PC-3 (cell line): ENCODE measurements around the gene SLC12A5. TPM values are rescaled to one million over a fixed set of nuclear protein-coding genes. Genes with fewer than 3 reads are reported as not detected.

Source experiments
- ATAC-seq: fragments of 200-7000 bp; cut with Tn5 transposase; 2 replicates; pipeline ENCODE4 v1.9.1; 2020; ENCODE audit warnings: mild to moderate bottlenecking, moderate library complexity
- BruUV-seq: library from RNA; stranded (reverse); fragments of 400-500 nt; replicated peaks from 2 replicates; lab custom pipeline; 2021; lab: Mats Ljungman, UMichigan
- CTCF ChIA-PET: fragments of 300-600 bp; sonication (Branson Sonifier 250); formaldehyde crosslinking; loops from one replicate; lab custom pipeline; 2022; ENCODE audit warnings: antibody characterized with exemption; lab: Charles Lee
- POLR2A ChIA-PET: fragments of 300-600 bp; sonication (Branson Sonifier 250); formaldehyde crosslinking; loops from one replicate; lab custom pipeline; 2022; ENCODE audit warnings: antibody characterized with exemption; ENCODE audit not compliant: unreplicated experiment; lab: Charles Lee
- DNase-seq: peaks from one replicate; pipeline ENCODE4 v3.0.0-alpha.2; 2015
- H2AFZ ChIP-seq: fragments of 300-600 bp; sonication (generic); 2 replicates; pipeline ENCODE4 v1.6.0; 2016; ENCODE audit warnings: antibody characterized with exemption, low read length
- H3F3A ChIP-seq: fragments of 300-600 bp; sonication (generic); one replicate; pipeline ENCODE4 v1.6.0; 2017; ENCODE audit warnings: antibody characterized with exemption, low read length, control low read depth, mild to moderate bottlenecking; ENCODE audit not compliant: unreplicated experiment
- H3K27ac ChIP-seq: fragments of 300-600 bp; sonication (generic); 2 replicates; pipeline ENCODE4 v1.5.1; 2016; ENCODE audit warnings: mild to moderate bottlenecking, low read length
- H3K27me3 ChIP-seq: fragments of 300-600 bp; sonication (generic); 2 replicates; pipeline ENCODE4 v1.6.1; 2016; ENCODE audit warnings: low read length, mixed read lengths
- H3K36me3 ChIP-seq: fragments of 300-600 bp; sonication (generic); 2 replicates; pipeline ENCODE4 v1.6.1; 2016; ENCODE audit warnings: low read depth, mixed run types, low read length, mixed read lengths
- H3K4me1 ChIP-seq: fragments of 300-600 bp; sonication (generic); 2 replicates; pipeline ENCODE4 v1.5.1; 2016; ENCODE audit warnings: low read length; ENCODE audit not compliant: insufficient read depth
- H3K4me2 ChIP-seq: fragments of 300-600 bp; sonication (generic); 2 replicates; pipeline ENCODE4 v1.6.0; 2016; ENCODE audit warnings: low read length
- H3K4me3 ChIP-seq: fragments of 300-600 bp; sonication (generic); 2 replicates; pipeline ENCODE4 v1.5.1; 2016; ENCODE audit warnings: mild to moderate bottlenecking, low read length, mixed read lengths
- H3K79me2 ChIP-seq: fragments of 300-600 bp; sonication (generic); 2 replicates; pipeline ENCODE4 v1.6.1; 2017; ENCODE audit warnings: low read length, mixed read lengths
- H3K9ac ChIP-seq: fragments of 300-600 bp; sonication (generic); 2 replicates; pipeline ENCODE4 v1.6.0; 2016; ENCODE audit warnings: mild to moderate bottlenecking, low read length
- H3K9me2 ChIP-seq: fragments of 300-600 bp; sonication (generic); replicated peaks from 2 replicates; pipeline ENCODE4 v1.6.1; 2016; ENCODE audit warnings: mixed run types, low read length, mixed read lengths
- H3K9me3 ChIP-seq: fragments of 300-600 bp; sonication (generic); 2 replicates; pipeline ENCODE4 v1.6.1; 2016; ENCODE audit warnings: low read length, mixed read lengths
- H4K20me1 ChIP-seq: fragments of 300-600 bp; sonication (generic); 2 replicates; pipeline ENCODE4 v1.6.1; 2016; ENCODE audit warnings: low read length, mixed read lengths
- EZH2 ChIP-seq: fragments of 300-600 bp; sonication (generic); IDR thresholded peaks from one replicate; pipeline ENCODE4 v1.6.1; 2017; ENCODE audit warnings: antibody characterized with exemption, mild to moderate bottlenecking, low read length; ENCODE audit not compliant: unreplicated experiment
- EZH2phosphoT487 ChIP-seq: fragments of 300-600 bp; sonication (generic); IDR thresholded peaks from 2 replicates; pipeline ENCODE4 v1.6.1; 2018; ENCODE audit warnings: mild to moderate bottlenecking, antibody characterized with exemption, low read length, borderline replicate concordance
- intact Hi-C: fragments of 100-400 bp; cut with micrococcal nuclease; formaldehyde crosslinking; loops from 2 replicates; pipeline ENCODE4 v1.9.0; 2023
- total RNA-seq: library from RNA; depleted of rRNA; stranded (reverse); fragments of >200 nt; gene quantifications from 2 replicates; pipeline ENCODE4 v1.2.3, GENCODE V29; 2014; rRNA removed
- TF ChIP-seq, protein P1 (sequence below): fragments of 300-600 bp; sonication (generic); conservative IDR thresholded peaks from 2 replicates; pipeline ENCODE4 v1.5.1; 2017; ENCODE audit warnings: antibody characterized with exemption, low read depth, mild to moderate bottlenecking, low read length

Gene SLC12A5
- total RNA-seq, 1 experiment from 2014 or later, result 2.4 TPM

DNA sequence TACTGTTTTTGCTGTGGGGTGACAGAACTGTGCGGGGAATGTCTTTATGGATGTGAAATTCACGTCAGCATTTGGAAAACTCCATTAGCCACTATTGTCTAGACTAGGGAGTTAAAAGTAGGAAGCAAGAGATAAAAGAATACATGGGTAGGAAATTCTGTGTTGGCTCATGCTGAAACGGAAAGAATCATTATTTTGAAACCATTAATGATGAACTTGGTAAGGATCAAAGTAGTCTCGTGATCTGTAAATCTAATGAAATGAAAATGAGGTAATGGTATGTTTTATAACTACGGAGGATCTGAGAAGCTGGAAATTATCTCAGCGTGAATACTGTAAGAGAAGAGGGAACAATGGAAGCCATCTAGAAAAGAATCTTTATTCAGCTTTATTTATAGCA is 78.0 kb downstream of the SLC12A5 start:
- CTCF ChIA-PET, result no interaction called here
- Histone ChIP-seq H2AFZ (no peak overlapping the region), H3K4me3 (no peak overlapping the region), H3F3A (no peaks in the 10 kb centered on the region), H3K4me2 (no peak overlapping the region), H3K79me2 (no peaks in the 10 kb centered on the region), H4K20me1 (no peaks in the 10 kb centered on the region), H3K36me3 (no peaks in the 10 kb centered on the region), H3K9me2 (no peaks in the 10 kb centered on the region), H3K9ac (no peak overlapping the region), H3K4me1 (no peaks in the 10 kb centered on the region), H3K27ac (no peak overlapping the region), H3K9me3 (no peaks in the 10 kb centered on the region), H3K27me3 (peaks cover 89% of the 10 kb centered on the region)
- ATAC-seq, result no peak
- POLR2A ChIA-PET, result no interaction called here
- BruUV-seq, result no TSS peak
- TF ChIP-seq, protein P1, sequence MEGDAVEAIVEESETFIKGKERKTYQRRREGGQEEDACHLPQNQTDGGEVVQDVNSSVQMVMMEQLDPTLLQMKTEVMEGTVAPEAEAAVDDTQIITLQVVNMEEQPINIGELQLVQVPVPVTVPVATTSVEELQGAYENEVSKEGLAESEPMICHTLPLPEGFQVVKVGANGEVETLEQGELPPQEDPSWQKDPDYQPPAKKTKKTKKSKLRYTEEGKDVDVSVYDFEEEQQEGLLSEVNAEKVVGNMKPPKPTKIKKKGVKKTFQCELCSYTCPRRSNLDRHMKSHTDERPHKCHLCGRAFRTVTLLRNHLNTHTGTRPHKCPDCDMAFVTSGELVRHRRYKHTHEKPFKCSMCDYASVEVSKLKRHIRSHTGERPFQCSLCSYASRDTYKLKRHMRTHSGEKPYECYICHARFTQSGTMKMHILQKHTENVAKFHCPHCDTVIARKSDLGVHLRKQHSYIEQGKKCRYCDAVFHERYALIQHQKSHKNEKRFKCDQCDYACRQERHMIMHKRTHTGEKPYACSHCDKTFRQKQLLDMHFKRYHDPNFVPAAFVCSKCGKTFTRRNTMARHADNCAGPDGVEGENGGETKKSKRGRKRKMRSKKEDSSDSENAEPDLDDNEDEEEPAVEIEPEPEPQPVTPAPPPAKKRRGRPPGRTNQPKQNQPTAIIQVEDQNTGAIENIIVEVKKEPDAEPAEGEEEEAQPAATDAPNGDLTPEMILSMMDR, result no peak
- TF ChIP-seq EZH2, result no peak
- no peak for TF ChIP-seq EZH2phosphoT487
- no peak for DNase-seq
- intact Hi-C loops, result no loop called here

DNA sequence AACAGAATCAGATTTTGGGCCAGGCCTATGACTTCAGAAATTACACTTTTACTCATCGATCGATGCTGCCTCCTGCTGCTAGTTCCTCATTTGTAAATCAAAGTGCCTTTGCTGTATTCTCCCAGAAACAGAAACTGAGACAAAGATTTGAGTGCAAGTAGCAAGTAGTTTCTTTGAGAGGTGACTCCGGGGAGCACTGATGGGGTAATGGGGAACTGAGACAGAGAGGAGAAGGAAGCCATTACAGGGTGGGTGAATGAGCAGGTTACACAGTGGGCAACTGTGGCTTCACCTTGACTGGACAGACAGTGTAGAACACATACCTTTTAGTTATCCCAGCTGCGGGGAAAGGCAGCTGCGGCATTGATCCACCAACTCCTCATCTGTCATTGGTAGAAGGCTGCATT is 79.4 kb downstream of the SLC12A5 start:
- Histone ChIP-seq H3K27me3 (peaks cover 86% of the 10 kb centered on the region), H3K4me2 (no peak overlapping the region), H3K9ac (no peak overlapping the region), H3K79me2 (no peaks in the 10 kb centered on the region), H3K4me1 (no peaks in the 10 kb centered on the region), H3K27ac (no peak overlapping the region), H3K9me3 (no peaks in the 10 kb centered on the region), H4K20me1 (no peaks in the 10 kb centered on the region), H3F3A (no peaks in the 10 kb centered on the region), H2AFZ (no peak overlapping the region), H3K36me3 (no peaks in the 10 kb centered on the region), H3K9me2 (no peaks in the 10 kb centered on the region), H3K4me3 (no peak overlapping the region)
- CTCF ChIA-PET, result no interaction called here
- no TSS peak for BruUV-seq
- intact Hi-C loops, result no loop called here
- TF ChIP-seq, protein P1, result no peak
- TF ChIP-seq EZH2 (no peak), EZH2phosphoT487 (no peak)
- no peak for DNase-seq
- no peak for ATAC-seq
- POLR2A ChIA-PET, result no interaction called here

DNA sequence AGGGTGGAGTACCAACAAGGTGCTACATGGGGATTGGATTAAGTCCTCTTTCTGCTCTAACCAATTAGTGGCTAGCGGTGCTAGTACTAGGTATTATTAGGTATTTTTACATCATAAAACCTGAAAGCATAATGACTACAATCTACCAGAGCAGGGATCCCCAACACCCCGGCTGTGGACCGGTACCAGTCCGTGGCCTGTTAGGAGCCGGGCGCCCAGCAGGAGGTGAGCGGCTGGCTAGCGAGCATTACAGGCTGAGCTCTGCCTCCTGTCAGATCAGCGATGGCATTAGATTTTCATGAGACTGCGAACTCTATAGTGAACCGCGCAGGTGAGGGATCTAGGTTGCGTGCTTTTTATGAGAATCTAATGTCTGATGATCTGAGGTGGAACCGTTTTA is 80.0 kb downstream of the SLC12A5 start:
- POLR2A ChIA-PET, result no interaction called here
- Histone ChIP-seq H3K9ac (no peak overlapping the region), H3K4me2 (no peak overlapping the region), H3K27ac (no peak overlapping the region), H3K27me3 (peaks cover 87% of the 10 kb centered on the region), H3F3A (no peaks in the 10 kb centered on the region), H3K4me1 (no peaks in the 10 kb centered on the region), H3K9me3 (no peaks in the 10 kb centered on the region), H3K79me2 (no peaks in the 10 kb centered on the region), H3K9me2 (no peaks in the 10 kb centered on the region), H3K36me3 (no peaks in the 10 kb centered on the region), H2AFZ (no peak overlapping the region), H3K4me3 (no peak overlapping the region), H4K20me1 (no peaks in the 10 kb centered on the region)
- CTCF ChIA-PET, result no interaction called here
- no TSS peak for BruUV-seq
- no peak for ATAC-seq
- intact Hi-C loops, result no loop called here
- DNase-seq, result no peak
- TF ChIP-seq EZH2 (no peak), EZH2phosphoT487 (no peak)
- TF ChIP-seq, protein P1, result no peak

Other genes with a start within 250 kb of the SLC12A5 start
- 3.0 and 6.0 TPM in 2 replicates for gene WFDC3, start 237.3 kb upstream of the SLC12A5 start, total RNA-seq
- 187 and 194 TPM in 2 replicates for gene DNTTIP1, start 237.3 kb upstream of the SLC12A5 start, total RNA-seq
- 251 and 304 TPM in 2 replicates for gene UBE2C, start 216.6 kb upstream of the SLC12A5 start, total RNA-seq
- not detected in 2 replicates for gene TNNC2, start 201.9 kb upstream of the SLC12A5 start, total RNA-seq
- gene SNX21, start 195.4 kb upstream of the SLC12A5 start, total RNA-seq, result 90.1 and 108 TPM in 2 replicates
- 57.4 and 58.8 TPM in 2 replicates for gene ACOT8, start 171.8 kb upstream of the SLC12A5 start, total RNA-seq
- 2.1 and 4.2 TPM in 2 replicates for gene ZSWIM3, start 171.6 kb upstream of the SLC12A5 start, total RNA-seq
- 9.4 and 16.3 TPM in 2 replicates for gene ZSWIM1, start 148.0 kb upstream of the SLC12A5 start, total RNA-seq
- gene SPATA25, start 141.6 kb upstream of the SLC12A5 start, total RNA-seq, result 0.40 and 0.46 TPM in 2 replicates
- 2.3 and 3.7 TPM in 2 replicates for gene NEURL2, start 138.0 kb upstream of the SLC12A5 start, total RNA-seq
- 98.0 and 129 TPM in 2 replicates for gene CTSA, start 137.9 kb upstream of the SLC12A5 start, total RNA-seq
- gene PLTP, start 117.1 kb upstream of the SLC12A5 start, total RNA-seq, result 56.6 and 61.5 TPM in 2 replicates
- gene PCIF1, start 94.5 kb upstream of the SLC12A5 start, total RNA-seq, result 18.4 and 20.2 TPM in 2 replicates
- 32.2 and 36.9 TPM in 2 replicates for gene ZNF335, start 57.0 kb upstream of the SLC12A5 start, total RNA-seq
- gene MMP9, start 20.3 kb upstream of the SLC12A5 start, total RNA-seq, result 0.77 and 1.0 TPM in 2 replicates
- 26.9 and 32.1 TPM in 2 replicates for gene NCOA5, start 60.7 kb downstream of the SLC12A5 start, total RNA-seq
- 4.6 and 5.0 TPM in 2 replicates for gene CD40, start 89.1 kb downstream of the SLC12A5 start, total RNA-seq